NB4 (cell line): ENCODE results near the gene IL22RA1.

ENCODE experiments used
- MYC ChIP-seq: IDR thresholded peaks from 2 replicates; pipeline ENCODE4 v1.6.1; 2011; ENCODE audit warnings: low read depth, low read length
- TF ChIP-seq, protein P1 (sequence below): IDR thresholded peaks from one replicate; pipeline ENCODE4 v1.5.1; 2012; ENCODE audit warnings: low read depth, low read length
- TF ChIP-seq, protein P2 (sequence below): IDR thresholded peaks from 2 replicates; pipeline ENCODE4 v1.6.1; 2011; ENCODE audit warnings: low read depth, low read length

DNA sequence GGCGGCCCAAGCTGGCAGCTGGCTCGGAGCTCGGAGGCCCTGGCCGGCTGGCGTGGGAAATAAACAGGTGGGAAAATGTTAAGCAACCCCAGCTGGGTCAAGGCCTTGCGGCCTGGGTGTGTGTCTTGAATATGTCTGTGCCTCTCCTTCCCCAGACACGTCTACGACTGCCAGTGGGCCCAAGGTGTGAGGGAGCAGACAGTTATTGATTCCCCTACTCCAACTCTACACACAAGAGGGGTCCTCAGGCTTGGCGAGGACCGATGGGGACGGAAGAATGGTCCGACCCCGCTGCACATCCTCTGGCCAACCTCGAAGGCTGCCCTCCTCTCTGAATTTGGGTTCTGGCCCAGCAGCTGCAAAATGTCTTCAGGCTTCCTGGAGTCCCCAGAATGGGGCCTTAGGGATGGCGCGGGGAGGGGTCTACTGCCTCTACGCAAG, 2.2 kb downstream of the IL22RA1 start:
- TF ChIP-seq, protein P1, sequence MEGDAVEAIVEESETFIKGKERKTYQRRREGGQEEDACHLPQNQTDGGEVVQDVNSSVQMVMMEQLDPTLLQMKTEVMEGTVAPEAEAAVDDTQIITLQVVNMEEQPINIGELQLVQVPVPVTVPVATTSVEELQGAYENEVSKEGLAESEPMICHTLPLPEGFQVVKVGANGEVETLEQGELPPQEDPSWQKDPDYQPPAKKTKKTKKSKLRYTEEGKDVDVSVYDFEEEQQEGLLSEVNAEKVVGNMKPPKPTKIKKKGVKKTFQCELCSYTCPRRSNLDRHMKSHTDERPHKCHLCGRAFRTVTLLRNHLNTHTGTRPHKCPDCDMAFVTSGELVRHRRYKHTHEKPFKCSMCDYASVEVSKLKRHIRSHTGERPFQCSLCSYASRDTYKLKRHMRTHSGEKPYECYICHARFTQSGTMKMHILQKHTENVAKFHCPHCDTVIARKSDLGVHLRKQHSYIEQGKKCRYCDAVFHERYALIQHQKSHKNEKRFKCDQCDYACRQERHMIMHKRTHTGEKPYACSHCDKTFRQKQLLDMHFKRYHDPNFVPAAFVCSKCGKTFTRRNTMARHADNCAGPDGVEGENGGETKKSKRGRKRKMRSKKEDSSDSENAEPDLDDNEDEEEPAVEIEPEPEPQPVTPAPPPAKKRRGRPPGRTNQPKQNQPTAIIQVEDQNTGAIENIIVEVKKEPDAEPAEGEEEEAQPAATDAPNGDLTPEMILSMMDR, result no peak
- TF ChIP-seq MYC, result no peak
- TF ChIP-seq, protein P2, sequence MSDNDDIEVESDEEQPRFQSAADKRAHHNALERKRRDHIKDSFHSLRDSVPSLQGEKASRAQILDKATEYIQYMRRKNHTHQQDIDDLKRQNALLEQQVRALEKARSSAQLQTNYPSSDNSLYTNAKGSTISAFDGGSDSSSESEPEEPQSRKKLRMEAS, result no peak
